ENCODE results near the gene TRIOBP. TPM values are rescaled to one million over a fixed set of nuclear protein-coding genes. Genes with fewer than 3 reads are reported as not detected.
A peak's percentile ranks its signal among the peaks of the same experiment; 100 is the strongest.

TRIOBP gene
- total RNA-seq, 1 experiment from 2014 or later, result 45.7 TPM

- CTCF ChIA-PET, result interaction anchor here (0.5 to 1.1 kb wide), 3 partner anchors 16 to 143 kb away, joined by 3 read pairs; no protein-coding TSS in a partner anchor
- intact Hi-C loops (cut with micrococcal nuclease), result no loop called here
Measured at GRCh38 chr22:37749226-37749625, 52.4 kb downstream of the TRIOBP start.

DNA sequence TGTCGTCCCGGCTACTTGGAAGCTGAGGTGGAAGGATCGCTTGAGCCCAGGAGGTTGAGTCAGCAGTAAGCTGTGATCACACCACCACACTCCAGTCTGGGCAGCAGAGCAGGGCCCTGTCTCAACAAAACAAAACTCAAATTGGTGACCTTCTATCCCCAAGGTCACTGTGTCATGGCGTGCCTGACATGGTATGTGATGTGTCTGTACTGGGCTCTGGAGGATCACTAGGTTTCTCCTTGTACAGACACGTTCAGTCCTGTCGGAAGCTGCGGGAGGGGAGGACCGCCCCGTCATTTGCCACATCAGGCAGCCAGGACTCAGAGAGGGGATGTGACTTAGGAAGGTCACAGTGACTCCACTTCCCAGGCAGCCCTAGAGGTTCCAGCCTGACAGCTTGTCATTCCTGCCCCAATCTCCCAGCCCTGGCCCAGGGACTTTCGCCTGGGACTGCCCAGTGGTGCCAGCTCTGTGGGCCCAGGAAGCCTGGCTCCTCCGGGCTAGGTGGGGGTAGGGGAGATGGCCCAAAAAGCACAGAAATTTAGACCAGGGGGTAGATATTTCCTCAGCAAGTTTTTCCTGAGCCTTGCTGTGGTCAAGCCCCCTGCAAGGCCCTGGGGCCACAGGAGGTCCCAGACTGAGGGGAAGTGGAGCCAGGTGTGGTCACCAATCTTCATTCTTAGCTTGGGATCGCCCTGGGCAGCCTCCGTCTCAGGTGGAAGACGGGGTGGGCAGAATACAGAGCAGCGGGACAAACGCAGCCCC is 53.2 kb downstream of the TRIOBP start:
- Mint-ChIP-seq H3K9me3 (ENCODE audit: unreplicated experiment) (no peaks in the 10 kb centered on the region), H3K27ac (ENCODE audit: low read depth, unreplicated experiment) (peak overlapping the region; percentile 83), H3K4me3 (ENCODE audit: unreplicated experiment) (peak overlapping the region; percentile 55), H3K36me3 (ENCODE audit: insufficient read depth, unreplicated experiment) (peaks cover 29% of the 10 kb centered on the region), H3K27me3 (ENCODE audit: insufficient read depth, unreplicated experiment) (no peaks in the 10 kb centered on the region), H3K4me1 (ENCODE audit: insufficient read depth, unreplicated experiment) (peaks cover 57% of the 10 kb centered on the region)
- ChIA-PET CTCF (interaction anchor here (0.6 to 1.4 kb wide), 5 partner anchors 46 to 1573 kb away, joined by 3 to 4 read pairs (median 3); no protein-coding TSS in a partner anchor), POLR2A (interaction anchor here (0.7 to 5.0 kb wide), 16 partner anchors 9 to 156 kb away, joined by 3 to 55 read pairs (median 5); partner anchors contain the start of genes ANKRD54, GCAT, GGA1 and LGALS1)
- intact Hi-C loops (cut with micrococcal nuclease), result loop anchor here (5.0 kb wide), 1 partner anchor 42 kb away; no protein-coding TSS in a partner anchor
- DNase-seq (ENCODE audit: unreplicated experiment), result peak; percentile 88
- TF ChIP-seq, protein P1, sequence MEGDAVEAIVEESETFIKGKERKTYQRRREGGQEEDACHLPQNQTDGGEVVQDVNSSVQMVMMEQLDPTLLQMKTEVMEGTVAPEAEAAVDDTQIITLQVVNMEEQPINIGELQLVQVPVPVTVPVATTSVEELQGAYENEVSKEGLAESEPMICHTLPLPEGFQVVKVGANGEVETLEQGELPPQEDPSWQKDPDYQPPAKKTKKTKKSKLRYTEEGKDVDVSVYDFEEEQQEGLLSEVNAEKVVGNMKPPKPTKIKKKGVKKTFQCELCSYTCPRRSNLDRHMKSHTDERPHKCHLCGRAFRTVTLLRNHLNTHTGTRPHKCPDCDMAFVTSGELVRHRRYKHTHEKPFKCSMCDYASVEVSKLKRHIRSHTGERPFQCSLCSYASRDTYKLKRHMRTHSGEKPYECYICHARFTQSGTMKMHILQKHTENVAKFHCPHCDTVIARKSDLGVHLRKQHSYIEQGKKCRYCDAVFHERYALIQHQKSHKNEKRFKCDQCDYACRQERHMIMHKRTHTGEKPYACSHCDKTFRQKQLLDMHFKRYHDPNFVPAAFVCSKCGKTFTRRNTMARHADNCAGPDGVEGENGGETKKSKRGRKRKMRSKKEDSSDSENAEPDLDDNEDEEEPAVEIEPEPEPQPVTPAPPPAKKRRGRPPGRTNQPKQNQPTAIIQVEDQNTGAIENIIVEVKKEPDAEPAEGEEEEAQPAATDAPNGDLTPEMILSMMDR (IDR thresholded peaks at IDR 0.05; ENCODE audit: unreplicated experiment), result no peak
- BruUV-seq (replicated peaks), result no TSS peak

More at GRCh38 chr22:37749226-37749625, 52.4 kb downstream of the TRIOBP start:
- peak overlapping the region; percentile 55 for H3K4me3 Mint-ChIP-seq (ENCODE audit: unreplicated experiment)
- POLR2A ChIA-PET, result interaction anchor here (0.7 to 5.0 kb wide), 11 partner anchors 8 to 157 kb away, joined by 3 to 55 read pairs (median 9); partner anchors contain the start of genes GCAT, GGA1, MICALL1 and NOL12
- TF ChIP-seq, protein P1 (IDR thresholded peaks at IDR 0.05; ENCODE audit: unreplicated experiment), result no peak
- H3K9me3 Mint-ChIP-seq (ENCODE audit: unreplicated experiment), result no peaks in the 10 kb centered on the region
- H3K36me3 Mint-ChIP-seq (ENCODE audit: insufficient read depth, unreplicated experiment), result peaks cover 25% of the 10 kb centered on the region
- H3K4me1 Mint-ChIP-seq (ENCODE audit: insufficient read depth, unreplicated experiment), result peaks cover 60% of the 10 kb centered on the region
- peak overlapping the region; percentile 83 for H3K27ac Mint-ChIP-seq (ENCODE audit: low read depth, unreplicated experiment)
- no peaks in the 10 kb centered on the region for H3K27me3 Mint-ChIP-seq (ENCODE audit: insufficient read depth, unreplicated experiment)
- peak; percentile 86 for DNase-seq (ENCODE audit: unreplicated experiment)
- BruUV-seq (replicated peaks), result no TSS peak

- TF ChIP-seq, protein P1 (IDR thresholded peaks at IDR 0.05; ENCODE audit: unreplicated experiment), result no peak
- no peaks in the 10 kb centered on the region for H3K27me3 Mint-ChIP-seq (ENCODE audit: insufficient read depth, unreplicated experiment)
- no TSS peak for BruUV-seq (replicated peaks)
- DNase-seq (ENCODE audit: unreplicated experiment), result peak; percentile 33
- H3K9me3 Mint-ChIP-seq (ENCODE audit: unreplicated experiment), result no peaks in the 10 kb centered on the region
- H3K4me1 Mint-ChIP-seq (ENCODE audit: insufficient read depth, unreplicated experiment), result peaks cover 50% of the 10 kb centered on the region
- intact Hi-C loops (cut with micrococcal nuclease), result loop anchor here (5.0 kb wide), 1 partner anchor 42 kb away; no protein-coding TSS in a partner anchor
- peak overlapping the region; percentile 83 for H3K27ac Mint-ChIP-seq (ENCODE audit: low read depth, unreplicated experiment)
- ChIA-PET CTCF (interaction anchor here (0.6 to 1.4 kb wide), 2 partner anchors 45 to 69 kb away, joined by 3 to 4 read pairs; no protein-coding TSS in a partner anchor), POLR2A (interaction anchor here (1.0 to 5.0 kb wide), 12 partner anchors 10 to 155 kb away, joined by 3 to 55 read pairs (median 6); partner anchors contain the start of genes ANKRD54, GGA1, LGALS1 and MICALL1)
- H3K4me3 Mint-ChIP-seq (ENCODE audit: unreplicated experiment), result no peak overlapping the region
- H3K36me3 Mint-ChIP-seq (ENCODE audit: insufficient read depth, unreplicated experiment), result peaks cover 31% of the 10 kb centered on the region
Measured at GRCh38 chr22:37750596-37751162, 53.8 kb downstream of the TRIOBP start.

Data from MCF 10A (cell line).